Pons (tissue), 1 donor: Measurements from ENCODE around the gene GSTA4.
"Not testable (repeated sequence)": the region's sequence is repeated elsewhere in the genome, so short reads cannot be mapped to it uniquely, and the experiment has no call there.

Experiments used
- DNase-seq: peaks from one replicate; pipeline ENCODE4 v3.0.0-alpha.2; 2016; ENCODE audit warnings: low spot score

Gene GSTA4

DNA sequence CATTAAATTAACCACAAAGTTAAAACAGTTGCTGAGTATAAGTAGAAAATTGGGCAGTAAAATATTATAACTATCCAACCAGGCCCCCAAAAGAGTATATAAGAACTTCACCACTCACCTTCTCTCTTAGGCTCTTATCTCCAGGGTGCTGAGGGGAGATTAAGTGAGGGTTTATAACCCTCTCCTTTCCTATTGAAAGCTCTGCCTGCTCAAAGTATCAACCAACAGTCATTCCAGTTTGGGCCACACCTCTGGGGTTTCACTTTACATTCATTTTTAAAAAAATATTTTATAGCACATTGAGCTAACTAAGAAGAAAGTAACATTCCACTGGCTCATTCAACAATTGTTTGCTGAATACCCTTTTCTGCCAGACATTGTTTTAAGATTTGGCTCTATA lies 22.1 kb downstream of the GSTA4 start:
- DNase-seq: no peak

DNA sequence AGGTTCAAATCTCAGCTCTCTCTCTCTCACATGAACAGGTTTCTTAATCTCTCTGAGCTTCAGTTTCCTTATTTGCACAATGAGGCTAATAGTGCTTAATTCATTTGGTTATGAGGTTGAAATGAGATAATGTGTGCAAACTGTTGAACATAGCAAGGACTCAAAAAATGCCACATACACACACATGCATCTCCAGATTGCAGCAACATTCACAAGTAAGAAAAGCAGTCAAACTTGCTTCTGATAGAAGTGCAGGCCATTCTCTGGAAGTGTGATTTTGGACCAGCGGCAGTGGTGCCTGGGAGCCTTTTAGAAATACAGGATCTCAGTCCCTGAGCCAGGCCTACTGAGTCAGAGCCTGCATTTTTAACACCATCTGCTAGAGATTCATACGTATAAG lies 25.7 kb downstream of the GSTA4 start:
- no peak for DNase-seq

DNA sequence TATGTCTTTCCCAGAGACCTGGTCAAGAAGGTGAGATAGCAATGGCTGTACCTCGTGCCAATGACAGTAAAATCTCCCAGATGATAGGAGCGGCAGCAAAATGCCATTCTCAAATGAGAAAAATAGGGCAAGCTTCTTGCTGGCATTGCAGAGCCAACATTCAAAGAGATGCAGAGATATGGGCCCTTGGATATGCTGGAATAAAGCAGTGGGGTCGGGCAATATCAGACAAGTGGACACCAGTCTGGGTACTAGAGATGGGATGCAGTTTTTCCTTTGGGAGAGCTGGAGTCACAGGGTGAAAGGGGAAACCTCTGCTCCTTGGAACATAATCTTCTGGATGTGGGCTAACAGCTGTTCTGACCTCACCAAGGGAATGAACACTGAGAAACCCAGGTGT lies 29.0 kb downstream of the GSTA4 start:
- DNase-seq: no peak

DNA sequence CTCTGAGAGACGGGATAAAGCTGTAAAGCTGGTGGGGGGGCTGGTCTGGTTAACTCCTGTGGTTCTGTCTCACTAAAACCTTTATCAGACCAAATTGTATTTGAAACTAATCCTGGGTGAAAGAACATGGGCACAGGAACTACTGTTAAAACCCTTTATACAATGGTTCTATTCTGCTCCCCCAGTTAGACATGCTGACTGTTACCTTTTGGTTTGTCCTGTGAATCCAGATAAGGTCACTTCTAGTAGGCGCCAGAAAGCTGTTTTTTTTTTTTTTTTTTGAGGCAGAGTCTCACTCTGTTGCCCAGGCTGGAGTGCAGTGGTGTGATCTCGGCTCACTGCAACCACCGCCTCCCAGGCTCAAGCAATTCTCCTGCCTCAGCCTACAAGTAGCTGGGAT lies 29.7 kb downstream of the GSTA4 start:
- no peak for DNase-seq

DNA sequence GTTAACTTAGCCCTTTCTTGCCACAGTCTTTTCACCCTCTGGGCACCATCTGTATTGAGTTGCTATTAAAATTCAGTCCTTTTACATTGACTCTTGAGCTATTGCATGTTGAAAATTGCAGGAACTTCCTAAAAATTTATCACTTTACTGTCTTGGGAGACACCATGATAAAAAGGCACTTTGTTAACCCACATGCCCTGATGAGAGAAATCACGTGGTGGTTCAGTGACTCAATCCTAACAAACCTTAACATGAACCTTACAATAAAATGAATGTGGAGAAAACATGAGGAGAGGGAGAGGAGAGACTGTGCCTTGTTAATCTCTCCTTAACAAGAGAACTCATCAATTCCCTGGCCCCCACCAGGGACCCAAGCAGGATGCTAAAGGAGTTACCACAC lies 30.8 kb downstream of the GSTA4 start:
- no peak for DNase-seq

DNA sequence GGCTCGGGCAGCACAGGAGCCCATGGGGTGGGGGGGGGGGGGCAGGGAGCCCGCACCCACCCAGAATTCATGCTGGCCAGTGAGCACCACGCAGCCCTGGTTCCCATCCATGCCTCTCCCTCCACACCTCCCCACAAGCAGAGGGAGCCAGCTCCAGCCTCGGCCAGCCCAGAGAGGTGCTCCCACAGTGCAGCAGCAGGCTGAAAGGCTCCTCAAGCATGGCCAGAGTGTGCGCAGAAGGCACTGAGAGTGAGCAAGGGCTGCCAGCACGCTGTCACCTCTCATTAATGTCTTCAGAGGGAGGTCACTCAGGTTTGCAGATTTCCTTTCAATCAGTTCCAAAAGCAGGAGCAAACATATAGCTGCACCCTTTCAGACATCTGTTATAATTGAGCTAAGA lies 32.4 kb downstream of the GSTA4 start:
- no peak for DNase-seq

DNA sequence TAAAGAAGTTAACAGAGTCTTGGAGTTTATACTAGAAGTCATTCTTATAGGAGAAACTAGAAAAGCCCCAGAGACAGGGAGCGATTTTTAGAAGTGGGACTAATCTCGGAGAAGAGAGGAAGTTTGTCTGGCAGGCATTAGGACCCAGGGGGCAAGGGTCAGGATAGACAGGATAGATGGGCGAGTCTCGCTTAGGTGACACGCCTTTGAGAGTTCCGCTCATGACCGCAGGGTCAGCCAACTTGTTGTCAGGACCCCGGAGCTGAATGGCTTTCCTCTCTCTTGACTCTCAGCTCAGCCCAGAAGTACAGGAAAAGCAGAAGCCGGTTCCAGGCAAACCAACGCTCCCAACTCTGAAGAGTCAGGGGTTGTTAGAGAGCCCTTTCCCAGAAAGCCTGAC lies 34.1 kb downstream of the GSTA4 start:
- DNase-seq: not testable (repeated sequence)

DNA sequence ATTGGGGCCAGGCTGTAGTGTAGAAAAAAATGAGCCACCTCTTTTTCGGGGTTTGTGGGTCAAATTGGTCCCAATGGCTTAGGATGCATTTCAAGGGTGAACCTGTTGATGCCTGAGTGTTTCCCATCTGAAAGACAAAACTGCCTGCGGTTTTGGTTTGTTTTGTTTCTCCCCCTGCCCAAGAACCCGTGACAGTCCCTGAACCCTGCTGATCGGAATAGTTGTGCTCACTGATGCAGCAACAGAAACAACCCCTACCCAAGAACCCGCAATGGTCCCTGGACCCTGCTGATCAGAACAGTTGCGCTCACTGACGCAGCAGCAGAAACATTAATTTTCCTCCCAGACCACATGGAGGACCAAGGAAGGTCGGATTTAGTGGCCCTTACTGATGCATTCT lies 34.9 kb downstream of the GSTA4 start:
- not testable (repeated sequence) for DNase-seq

DNA sequence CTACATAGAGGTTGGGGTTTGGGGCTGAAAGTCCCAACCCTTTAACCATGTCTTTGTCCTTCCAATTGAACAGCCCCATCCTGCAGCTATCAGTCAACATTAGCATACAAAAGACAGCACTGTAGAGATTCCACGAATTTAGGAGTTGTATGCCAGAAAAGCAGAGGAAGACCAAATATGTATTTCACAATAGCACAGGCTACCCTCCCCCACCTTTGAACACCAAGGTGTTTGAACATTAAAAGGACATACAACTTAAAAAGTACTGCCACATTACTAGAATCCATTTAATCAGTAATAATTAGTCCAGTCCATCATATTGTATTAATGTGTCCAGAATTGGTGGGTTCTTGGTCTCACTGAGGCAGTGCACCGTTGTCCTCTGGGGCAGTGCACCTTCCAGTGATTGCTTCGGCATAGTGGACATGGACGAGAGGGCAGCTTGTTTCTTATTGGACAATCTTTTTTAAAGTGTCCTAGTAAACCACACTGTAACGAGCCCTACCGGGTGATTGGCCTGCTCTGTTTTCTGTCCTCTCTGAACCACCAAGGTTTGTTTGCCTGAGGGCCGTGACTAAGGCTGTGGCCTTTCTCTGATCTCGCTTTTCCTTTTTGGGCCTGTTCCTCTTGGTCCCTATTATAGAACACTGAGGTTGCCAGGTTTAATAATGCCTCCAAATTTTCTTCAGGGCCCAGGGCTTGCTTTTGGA lies 36.4 kb downstream of the GSTA4 start:
- DNase-seq: no peak

DNA sequence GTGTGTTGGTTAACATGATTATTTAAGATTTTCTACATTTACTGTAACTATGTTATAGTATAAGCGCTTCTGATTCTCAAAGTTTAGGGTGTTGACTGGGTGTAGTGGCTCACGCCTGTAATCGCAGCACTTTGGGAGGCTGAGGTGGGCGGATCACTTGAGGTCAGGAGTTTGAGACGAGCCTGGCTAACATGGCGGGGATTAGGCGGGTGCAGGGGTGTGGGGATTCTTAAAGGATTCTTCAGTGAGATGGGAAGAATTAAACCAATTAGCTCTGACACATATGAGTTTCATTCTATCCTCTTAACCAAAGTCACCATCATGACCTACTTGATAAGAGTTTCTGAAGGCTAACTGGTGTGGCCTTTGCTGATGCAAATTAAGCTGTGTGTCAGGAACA lies 39.2 kb downstream of the GSTA4 start:
- no peak for DNase-seq

DNA sequence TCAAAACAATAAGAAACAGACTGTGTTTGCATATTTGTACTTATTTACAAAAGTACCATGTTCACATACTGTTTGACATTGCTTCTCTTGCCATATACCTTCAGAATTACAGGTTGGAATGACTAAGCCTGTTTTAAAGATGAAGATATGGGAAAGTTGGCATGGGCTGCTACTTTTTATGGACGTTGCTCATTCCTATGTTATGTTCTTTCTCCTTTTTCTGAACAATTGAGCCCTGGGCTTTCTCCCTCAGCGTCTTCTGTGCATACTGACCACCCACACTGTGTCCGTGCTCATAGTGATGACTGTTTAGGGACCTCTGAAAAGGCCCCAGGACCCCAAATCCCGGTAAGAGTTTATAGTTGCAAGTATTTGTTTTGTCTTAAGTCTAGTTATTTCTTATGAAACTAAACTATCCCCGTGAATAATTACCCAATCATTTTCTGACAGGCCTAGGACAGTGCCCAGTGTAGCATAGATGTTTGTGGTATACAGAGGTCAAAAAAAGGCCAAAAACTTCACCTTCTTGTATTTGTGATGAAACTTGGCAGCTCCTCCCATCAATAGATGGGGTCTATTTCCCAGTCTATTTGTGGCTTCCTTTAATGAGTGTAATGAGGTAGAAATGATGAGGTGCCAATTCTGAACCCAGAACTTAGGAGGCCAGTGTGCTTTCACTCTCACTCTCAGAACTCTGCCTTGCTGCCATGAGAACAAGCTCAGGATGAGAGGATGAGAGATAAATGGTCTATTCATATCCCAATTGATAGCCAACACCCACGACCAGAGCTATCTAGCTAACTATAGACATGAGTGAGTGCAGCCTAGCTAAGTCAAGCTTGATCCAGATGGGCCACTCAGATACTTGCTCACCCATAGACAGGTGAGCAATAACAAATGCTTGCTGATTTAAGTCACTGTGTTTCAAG lies 40.9 kb downstream of the GSTA4 start:
- DNase-seq: no peak

DNA sequence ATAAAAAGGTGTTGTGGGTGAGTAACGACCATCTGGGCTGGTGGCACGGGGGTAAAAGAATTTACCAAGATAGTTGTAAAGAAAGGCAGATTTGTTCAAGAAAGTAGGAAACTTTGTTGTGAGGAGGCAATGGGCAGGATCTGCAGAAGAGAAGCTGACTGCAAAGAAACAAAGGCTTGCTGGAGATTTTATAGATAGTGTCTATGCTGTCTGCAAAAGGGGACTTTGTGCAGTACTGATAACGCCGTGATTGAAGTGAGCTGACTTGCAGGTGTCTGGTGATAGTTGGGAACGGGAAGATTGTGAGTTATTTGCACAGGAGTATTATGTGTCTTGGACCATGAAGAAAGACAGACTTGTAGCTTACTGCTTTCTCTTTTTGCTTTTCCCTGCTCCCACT lies 48.8 kb downstream of the GSTA4 start:
- DNase-seq: no peak

DNA sequence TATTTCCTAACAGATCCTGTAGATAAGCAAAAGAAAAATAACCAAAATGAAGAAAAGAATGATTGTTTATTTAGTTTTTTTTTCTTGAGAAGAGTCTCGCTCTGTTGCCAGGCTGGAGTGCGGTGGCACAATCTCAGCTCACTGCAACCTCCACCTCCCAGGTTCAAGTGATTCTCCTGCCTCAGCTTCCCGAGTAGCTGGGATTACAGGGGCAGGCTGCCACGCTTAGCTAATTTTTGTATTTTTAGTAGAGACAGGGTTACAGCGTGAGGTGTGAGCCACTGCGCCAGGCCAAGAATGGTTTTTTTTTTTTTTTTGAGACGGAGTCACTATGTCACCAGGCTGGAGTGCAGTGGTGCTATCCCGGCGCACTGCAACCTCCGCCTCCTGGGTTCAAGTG lies 52.3 kb downstream of the GSTA4 start:
- DNase-seq: not testable (repeated sequence)

DNA sequence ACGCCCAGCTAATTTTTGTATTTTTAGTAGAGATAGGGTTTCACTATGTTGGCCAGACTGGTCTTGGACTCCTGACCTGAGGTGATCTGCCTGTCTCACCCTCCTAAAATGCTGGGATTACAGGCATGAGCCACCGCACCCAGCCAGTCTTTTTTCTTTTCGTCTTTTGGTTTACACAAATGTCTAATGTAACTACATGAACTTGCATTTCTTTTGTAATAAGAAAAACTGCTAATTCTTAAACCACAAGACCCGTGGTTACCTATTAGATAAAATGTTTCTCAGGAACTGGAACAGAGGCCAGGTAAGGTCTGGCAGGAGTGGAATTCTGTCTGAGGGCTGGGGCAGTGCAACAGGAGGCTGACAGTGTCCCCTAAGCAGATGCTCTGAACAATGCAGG lies 52.9 kb downstream of the GSTA4 start:
- no peak for DNase-seq

DNA sequence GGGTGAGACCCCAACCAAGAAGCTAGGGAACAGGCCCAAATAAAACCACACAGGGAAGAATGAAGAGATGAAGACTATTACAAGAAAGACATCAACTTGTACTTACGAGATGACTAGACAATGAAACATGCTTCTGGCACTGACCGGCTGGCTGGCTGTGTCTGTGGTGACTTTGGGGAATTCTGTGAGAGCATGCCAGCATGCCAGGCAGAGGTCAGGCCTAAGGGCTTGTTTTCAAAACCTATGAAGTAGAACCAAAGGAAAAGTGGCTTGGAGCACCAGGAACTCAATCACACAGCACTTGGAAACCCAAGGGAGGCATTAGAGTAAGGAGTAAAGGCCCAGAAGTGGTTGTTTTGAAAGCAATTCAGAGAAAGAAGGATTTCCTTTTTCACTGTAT lies 57.2 kb downstream of the GSTA4 start:
- no peak for DNase-seq

DNA sequence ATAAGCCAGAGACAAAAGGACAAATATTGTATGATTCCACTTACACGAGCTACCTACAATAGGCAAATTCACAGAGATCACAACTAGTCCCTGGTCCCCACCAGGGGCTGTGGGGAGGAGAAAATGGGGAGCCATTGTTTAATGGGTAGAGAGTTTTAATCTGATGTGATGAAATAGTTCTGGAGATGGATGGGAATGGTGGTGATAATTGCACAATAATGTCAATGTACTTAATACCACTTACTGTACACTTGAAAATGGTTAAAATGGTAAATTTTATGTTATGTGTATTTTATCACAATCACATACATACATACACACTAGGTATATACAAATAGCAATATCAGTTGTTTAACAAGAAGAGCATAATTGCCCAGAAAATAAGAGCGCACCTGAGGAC lies 61.3 kb downstream of the GSTA4 start:
- DNase-seq: no peak

DNA sequence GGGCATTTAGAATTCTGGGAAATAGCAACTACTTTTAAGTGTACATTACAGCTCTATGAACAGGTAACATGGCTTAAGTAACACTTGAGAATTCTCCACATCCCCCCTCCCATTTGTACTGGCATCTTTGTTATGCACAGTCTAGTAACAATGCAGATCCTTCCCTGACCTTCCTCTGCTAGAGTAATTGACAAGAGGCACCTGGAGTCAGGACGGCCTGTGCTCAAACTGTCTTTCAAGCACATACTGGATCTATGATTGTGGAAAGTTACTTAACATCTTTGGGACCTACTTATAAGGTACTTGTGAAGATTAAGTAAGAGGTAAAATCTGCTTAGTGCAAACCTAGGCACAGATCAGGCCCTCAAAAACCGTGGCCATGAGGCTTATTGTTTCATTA lies 63.7 kb downstream of the GSTA4 start:
- DNase-seq: no peak

DNA sequence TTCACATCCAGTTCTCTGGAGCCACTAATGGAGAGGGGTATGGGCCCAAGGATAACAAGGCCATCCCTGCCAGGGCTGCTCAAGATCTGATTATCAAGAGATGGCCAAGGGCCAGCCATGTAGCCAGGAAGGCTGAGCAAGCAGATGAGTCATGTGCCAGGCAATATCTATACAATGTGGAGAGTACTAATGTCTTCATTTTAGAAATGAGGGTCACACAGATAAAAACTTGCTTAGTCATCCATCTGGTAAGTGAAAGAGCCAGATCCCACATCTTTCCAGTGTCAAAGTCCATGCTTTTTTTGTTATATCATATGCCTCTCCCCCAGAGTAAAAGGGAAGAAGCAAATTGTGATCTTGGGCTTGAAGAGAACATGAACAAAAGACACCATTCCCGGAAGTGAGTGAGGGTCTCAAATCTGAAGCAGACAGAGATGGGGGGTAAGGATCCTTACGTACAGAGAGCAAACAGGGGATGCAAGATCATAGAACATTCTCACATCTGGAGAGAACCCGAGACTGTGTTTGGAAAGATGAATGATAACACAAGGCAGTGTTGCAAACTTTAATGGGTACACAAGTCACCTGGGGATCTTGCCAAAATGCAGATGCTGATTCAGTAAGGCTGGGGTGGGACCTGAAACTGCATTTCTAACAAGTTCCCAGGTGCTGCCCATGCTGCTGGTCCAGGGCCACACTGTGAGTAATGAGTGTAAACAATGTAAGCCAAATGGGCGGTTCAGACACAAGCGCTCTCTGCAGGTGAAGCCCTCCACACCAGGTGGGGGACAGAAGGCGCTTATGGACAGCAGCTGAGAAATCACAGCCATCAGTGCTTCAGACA lies 65.5 kb downstream of the GSTA4 start:
- no peak for DNase-seq
